ENCODE measurements around the gene ELF2. TPM values are rescaled to one million over a fixed set of nuclear protein-coding genes. Genes with fewer than 3 reads are reported as not detected.

Gene ELF2
- total RNA-seq, 2 experiments from 2014 or later = 20.1 to 20.4 TPM

DNA sequence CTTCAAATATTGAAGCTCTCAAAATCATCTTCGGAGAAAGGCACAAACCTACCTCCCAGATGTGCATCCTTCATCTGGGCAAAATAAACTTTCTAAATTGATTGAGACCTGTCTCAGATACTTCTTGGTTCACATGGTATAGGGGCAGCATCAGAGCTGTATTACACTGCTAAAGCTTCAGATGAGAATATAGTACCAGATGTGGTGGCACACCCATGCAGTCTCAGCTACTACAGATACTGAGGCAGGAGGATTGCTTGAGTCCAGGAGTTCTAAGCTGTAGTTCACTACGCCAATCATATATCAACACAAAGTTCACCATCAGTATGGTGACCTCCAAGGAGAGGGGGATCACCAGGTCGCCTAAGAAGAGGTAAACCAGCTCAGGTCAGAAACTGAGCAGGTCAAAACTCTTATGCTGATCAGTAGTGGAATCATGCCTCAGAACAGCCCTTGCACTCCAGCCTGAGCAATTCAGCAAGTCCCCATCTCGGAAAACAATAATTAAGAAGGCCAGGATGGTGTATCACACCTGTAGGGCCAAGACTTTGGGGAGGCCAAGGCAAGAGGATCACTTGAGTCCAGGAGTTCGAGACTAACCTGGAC is 22.0 kb downstream of the ELF2 start:
- POLR2A ChIA-PET = interaction anchor here (0.8 kb wide), 1 partner anchor 21 kb away, joined by 3 read pairs; no protein-coding TSS in a partner anchor
- no peaks in the 10 kb centered on the region for H3K36me3 Mint-ChIP-seq (ENCODE audit: low read depth)
- H3K4me3 Mint-ChIP-seq = no peak overlapping the region
- intact Hi-C loops (cut with micrococcal nuclease) = no loop called here
- no peaks in the 10 kb centered on the region for H3K4me1 Mint-ChIP-seq (ENCODE audit: low read depth)
- DNase-seq (no peak), ATAC-seq (no peak)
- H3K27ac Mint-ChIP-seq = no peak overlapping the region
- CTCF ChIA-PET = interaction anchor here (0.9 to 1.4 kb wide), 2 partner anchors 12 to 141 kb away, joined by 4 to 7 read pairs; no protein-coding TSS in a partner anchor
- H3K9me3 Mint-ChIP-seq = no peaks in the 10 kb centered on the region
- H3K27me3 Mint-ChIP-seq = no peaks in the 10 kb centered on the region
- TF ChIP-seq, protein P1, sequence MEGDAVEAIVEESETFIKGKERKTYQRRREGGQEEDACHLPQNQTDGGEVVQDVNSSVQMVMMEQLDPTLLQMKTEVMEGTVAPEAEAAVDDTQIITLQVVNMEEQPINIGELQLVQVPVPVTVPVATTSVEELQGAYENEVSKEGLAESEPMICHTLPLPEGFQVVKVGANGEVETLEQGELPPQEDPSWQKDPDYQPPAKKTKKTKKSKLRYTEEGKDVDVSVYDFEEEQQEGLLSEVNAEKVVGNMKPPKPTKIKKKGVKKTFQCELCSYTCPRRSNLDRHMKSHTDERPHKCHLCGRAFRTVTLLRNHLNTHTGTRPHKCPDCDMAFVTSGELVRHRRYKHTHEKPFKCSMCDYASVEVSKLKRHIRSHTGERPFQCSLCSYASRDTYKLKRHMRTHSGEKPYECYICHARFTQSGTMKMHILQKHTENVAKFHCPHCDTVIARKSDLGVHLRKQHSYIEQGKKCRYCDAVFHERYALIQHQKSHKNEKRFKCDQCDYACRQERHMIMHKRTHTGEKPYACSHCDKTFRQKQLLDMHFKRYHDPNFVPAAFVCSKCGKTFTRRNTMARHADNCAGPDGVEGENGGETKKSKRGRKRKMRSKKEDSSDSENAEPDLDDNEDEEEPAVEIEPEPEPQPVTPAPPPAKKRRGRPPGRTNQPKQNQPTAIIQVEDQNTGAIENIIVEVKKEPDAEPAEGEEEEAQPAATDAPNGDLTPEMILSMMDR (IDR thresholded peaks at IDR 0.05) = no peak

DNA sequence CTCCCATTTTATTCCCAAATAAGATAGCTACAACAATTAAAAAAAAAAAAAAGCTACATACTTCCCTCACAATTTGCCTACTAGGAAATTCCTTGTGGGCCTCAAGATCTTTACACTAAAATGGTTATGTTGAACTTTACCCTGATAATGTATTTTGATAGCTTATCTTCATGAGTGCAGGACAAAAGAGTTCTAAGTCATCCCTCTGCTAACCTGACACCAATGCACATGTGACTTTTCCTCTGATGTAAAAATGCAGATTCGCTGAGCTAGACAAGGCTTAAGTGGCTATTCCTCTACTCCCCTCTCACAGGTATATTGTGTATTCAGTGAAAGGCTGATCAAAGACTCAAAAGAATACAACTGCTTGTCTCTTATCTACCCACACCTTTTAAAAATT is 22.5 kb downstream of the ELF2 start:
- H3K36me3 Mint-ChIP-seq (ENCODE audit: low read depth) = no peaks in the 10 kb centered on the region
- ChIA-PET CTCF (interaction anchor here (0.9 to 1.4 kb wide), 2 partner anchors 12 to 141 kb away, joined by 4 to 7 read pairs; no protein-coding TSS in a partner anchor), POLR2A (interaction anchor here (0.8 kb wide), 1 partner anchor 21 kb away, joined by 3 read pairs; no protein-coding TSS in a partner anchor)
- no peaks in the 10 kb centered on the region for H3K27me3 Mint-ChIP-seq
- no peaks in the 10 kb centered on the region for H3K9me3 Mint-ChIP-seq
- no peaks in the 10 kb centered on the region for H3K4me1 Mint-ChIP-seq (ENCODE audit: low read depth)
- H3K27ac Mint-ChIP-seq = no peak overlapping the region
- intact Hi-C loops (cut with micrococcal nuclease) = no loop called here
- no peak for DNase-seq
- H3K4me3 Mint-ChIP-seq = no peak overlapping the region
- no peak for ATAC-seq
- TF ChIP-seq, protein P1 (IDR thresholded peaks at IDR 0.05) = no peak

DNA sequence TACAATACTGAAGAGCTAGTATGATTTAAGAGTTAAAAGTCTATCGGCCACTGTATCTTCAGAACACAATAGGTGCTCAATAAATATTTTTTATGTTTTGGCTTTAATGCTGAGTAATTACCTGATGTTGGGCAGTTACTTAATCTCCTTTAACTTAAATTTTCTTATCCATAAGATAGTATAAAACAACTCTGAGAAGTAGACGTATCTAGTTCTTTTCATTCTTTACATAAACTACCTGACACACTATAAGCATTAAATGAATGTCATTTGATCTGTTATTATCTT is 22.9 kb downstream of the ELF2 start:
- DNase-seq = no peak
- Mint-ChIP-seq H3K27me3 (no peaks in the 10 kb centered on the region), H3K9me3 (no peaks in the 10 kb centered on the region), H3K36me3 (ENCODE audit: low read depth) (no peaks in the 10 kb centered on the region), H3K4me1 (ENCODE audit: low read depth) (no peaks in the 10 kb centered on the region), H3K4me3 (no peak overlapping the region), H3K27ac (no peak overlapping the region)
- TF ChIP-seq, protein P1 (IDR thresholded peaks at IDR 0.05) = no peak
- CTCF ChIA-PET = interaction anchor here (1.4 kb wide), 1 partner anchor 13 kb away, joined by 7 read pairs; no protein-coding TSS in a partner anchor
- intact Hi-C loops (cut with micrococcal nuclease) = no loop called here
- no peak for ATAC-seq
- POLR2A ChIA-PET = no interaction called here

DNA sequence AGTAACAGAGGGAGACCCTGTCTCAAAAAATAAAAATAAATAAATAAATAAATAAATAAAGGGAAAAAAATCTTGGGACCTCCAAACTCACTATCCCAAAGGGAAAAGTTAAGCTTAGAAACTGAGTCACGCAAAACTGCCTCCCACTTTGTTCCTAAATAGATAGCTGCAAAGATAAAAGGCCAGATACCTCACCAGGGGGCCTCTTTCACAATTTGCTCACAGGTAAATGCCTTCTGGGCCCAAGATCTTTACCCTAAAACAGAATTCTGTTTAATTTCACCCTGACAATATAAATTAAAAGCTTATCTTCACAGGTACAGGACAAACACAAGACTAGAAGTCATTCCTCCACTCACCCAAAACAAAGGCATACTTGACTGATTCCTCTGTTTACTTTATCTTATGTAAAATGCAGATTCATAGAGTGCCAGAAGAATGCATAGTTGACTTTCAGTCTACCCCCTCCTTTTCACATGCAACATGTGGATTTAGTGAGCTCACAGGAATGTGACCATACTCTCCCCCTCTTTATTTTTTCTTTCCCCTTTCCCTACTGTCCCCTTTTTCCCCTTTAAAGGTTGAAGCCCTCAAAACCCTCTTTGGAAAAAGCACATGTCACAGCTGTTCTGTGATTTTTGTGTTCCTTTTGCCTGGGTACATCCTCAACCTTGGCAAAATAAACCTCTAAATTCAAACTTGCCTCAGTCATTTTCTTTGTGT is 23.4 kb downstream of the ELF2 start:
- Mint-ChIP-seq H3K27me3 (no peaks in the 10 kb centered on the region), H3K36me3 (ENCODE audit: low read depth) (no peaks in the 10 kb centered on the region), H3K4me3 (no peak overlapping the region), H3K9me3 (no peaks in the 10 kb centered on the region), H3K4me1 (ENCODE audit: low read depth) (no peaks in the 10 kb centered on the region), H3K27ac (no peak overlapping the region)
- DNase-seq (no peak), ATAC-seq (no peak)
- ChIA-PET POLR2A (no interaction called here), CTCF (interaction anchor here (1.4 kb wide), 1 partner anchor 13 kb away, joined by 7 read pairs; no protein-coding TSS in a partner anchor)
- TF ChIP-seq, protein P1 (IDR thresholded peaks at IDR 0.05) = no peak
- intact Hi-C loops (cut with micrococcal nuclease) = no loop called here

DNA sequence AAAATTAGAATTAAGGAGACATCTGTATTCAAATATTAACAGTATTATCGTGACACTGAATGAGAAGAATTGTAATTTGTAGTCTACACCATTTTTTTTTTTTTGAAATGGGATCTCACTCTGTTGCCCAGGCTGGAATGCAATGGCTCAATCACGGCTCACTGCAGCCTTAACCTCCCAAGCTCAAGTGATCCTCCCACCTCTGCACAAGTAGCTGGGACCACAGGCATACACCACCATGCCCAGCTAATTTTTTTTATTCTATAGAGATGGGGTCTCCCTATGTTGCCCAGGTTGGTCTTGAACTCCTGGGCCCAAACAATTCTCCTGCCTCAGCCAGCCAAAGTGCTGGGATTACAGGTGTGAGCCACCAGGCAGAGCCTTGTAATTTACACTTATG is 24.8 kb downstream of the ELF2 start:
- TF ChIP-seq, protein P1 (IDR thresholded peaks at IDR 0.05) = no peak
- no peak overlapping the region for H3K4me3 Mint-ChIP-seq
- H3K36me3 Mint-ChIP-seq (ENCODE audit: low read depth) = no peaks in the 10 kb centered on the region
- no peak overlapping the region for H3K27ac Mint-ChIP-seq
- intact Hi-C loops (cut with micrococcal nuclease) = no loop called here
- ChIA-PET CTCF (interaction anchor here (0.6 kb wide), 1 partner anchor 44 kb away, joined by 3 read pairs; no protein-coding TSS in a partner anchor), POLR2A (no interaction called here)
- no peaks in the 10 kb centered on the region for H3K9me3 Mint-ChIP-seq
- no peaks in the 10 kb centered on the region for H3K27me3 Mint-ChIP-seq
- DNase-seq (no peak), ATAC-seq (no peak)
- no peaks in the 10 kb centered on the region for H3K4me1 Mint-ChIP-seq (ENCODE audit: low read depth)

All from activated CD8-positive, alpha-beta T cell treated with anti-CD3 and anti-CD28 coated beads for 36 hours (primary cell).